ENCODE results near the gene ARHGEF3.

ARHGEF3 gene

DNA sequence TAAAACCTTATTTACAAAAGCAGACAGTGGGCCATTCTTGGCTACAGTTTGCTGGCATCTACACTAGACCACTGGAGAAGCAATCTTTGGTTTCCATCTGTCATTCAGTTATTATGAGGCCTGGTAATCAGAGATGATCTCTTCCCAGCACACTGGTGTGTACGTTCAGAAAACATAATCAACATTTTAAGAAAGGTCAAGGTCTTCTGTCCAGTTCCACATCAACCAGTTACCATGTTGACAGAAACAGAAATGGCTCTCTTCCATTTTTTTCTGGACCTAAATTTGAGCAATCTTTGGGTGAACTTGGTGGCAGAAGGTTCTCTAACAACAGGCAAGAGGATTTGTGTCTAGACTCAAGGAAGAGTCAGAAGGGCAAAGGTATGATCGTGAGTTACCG is 29.8 kb upstream of the ARHGEF3 start:
- no peaks in the 10 kb centered on the region for H3K79me2 ChIP-seq (ENCODE audit: low read length)
- H3K9ac ChIP-seq (ENCODE audit: low read length) = no peak overlapping the region
- no peaks in the 10 kb centered on the region for H3K27me3 ChIP-seq (ENCODE audit: low read depth, low read length)
- H3K27ac ChIP-seq (ENCODE audit: low read length) = no peak overlapping the region
- H3K9me3 ChIP-seq (ENCODE audit: insufficient read depth, low read length) = no peaks in the 10 kb centered on the region
- H4K20me1 ChIP-seq (ENCODE audit: insufficient read depth, low read length) = no peaks in the 10 kb centered on the region
- H3K36me3 ChIP-seq (replicated peaks; ENCODE audit: low read depth, low read length) = no peaks in the 10 kb centered on the region
- no peak overlapping the region for H3K4me3 ChIP-seq (ENCODE audit: low read length)
- H2AFZ ChIP-seq (ENCODE audit: low read depth, low read length) = no peak overlapping the region
- TF ChIP-seq EZH2phosphoT487 (IDR thresholded peaks at IDR 0.05; ENCODE audit: low read depth) = no peak
- TF ChIP-seq, protein P1, sequence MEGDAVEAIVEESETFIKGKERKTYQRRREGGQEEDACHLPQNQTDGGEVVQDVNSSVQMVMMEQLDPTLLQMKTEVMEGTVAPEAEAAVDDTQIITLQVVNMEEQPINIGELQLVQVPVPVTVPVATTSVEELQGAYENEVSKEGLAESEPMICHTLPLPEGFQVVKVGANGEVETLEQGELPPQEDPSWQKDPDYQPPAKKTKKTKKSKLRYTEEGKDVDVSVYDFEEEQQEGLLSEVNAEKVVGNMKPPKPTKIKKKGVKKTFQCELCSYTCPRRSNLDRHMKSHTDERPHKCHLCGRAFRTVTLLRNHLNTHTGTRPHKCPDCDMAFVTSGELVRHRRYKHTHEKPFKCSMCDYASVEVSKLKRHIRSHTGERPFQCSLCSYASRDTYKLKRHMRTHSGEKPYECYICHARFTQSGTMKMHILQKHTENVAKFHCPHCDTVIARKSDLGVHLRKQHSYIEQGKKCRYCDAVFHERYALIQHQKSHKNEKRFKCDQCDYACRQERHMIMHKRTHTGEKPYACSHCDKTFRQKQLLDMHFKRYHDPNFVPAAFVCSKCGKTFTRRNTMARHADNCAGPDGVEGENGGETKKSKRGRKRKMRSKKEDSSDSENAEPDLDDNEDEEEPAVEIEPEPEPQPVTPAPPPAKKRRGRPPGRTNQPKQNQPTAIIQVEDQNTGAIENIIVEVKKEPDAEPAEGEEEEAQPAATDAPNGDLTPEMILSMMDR (IDR thresholded peaks at IDR 0.05; ENCODE audit: low read depth, low read length) = no peak
- H3K4me2 ChIP-seq (ENCODE audit: low read length) = no peak overlapping the region
- no peaks in the 10 kb centered on the region for H3K4me1 ChIP-seq (ENCODE audit: low read length)

DNA sequence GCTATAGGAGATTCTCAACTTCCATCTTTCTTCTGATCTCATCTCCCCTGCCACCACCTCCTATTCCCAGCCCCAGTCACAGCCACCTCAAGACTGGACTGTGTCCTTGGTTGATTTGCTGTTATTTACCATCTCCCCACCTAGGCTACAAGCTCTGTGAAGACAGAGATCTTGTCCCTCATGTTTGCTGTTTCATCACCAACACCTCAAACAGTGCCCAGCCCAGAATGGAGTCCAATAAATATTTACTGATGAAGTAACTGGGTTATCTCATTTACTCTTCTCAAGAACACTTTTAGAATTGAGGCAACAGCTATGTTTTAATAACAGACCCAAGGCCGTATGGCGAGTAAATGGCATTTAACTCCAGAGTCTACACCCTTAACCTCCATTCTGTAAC is 29.1 kb upstream of the ARHGEF3 start:
- no peaks in the 10 kb centered on the region for H3K9me3 ChIP-seq (ENCODE audit: insufficient read depth, low read length)
- no peak overlapping the region for H3K27ac ChIP-seq (ENCODE audit: low read length)
- no peak overlapping the region for H3K4me3 ChIP-seq (ENCODE audit: low read length)
- H2AFZ ChIP-seq (ENCODE audit: low read depth, low read length) = no peak overlapping the region
- TF ChIP-seq, protein P1 (IDR thresholded peaks at IDR 0.05; ENCODE audit: low read depth, low read length) = no peak
- TF ChIP-seq EZH2phosphoT487 (IDR thresholded peaks at IDR 0.05; ENCODE audit: low read depth) = no peak
- no peaks in the 10 kb centered on the region for H3K4me1 ChIP-seq (ENCODE audit: low read length)
- no peaks in the 10 kb centered on the region; the same call in 1 of the 2 replicates for H3K27me3 ChIP-seq (ENCODE audit: low read depth, low read length)
- no peaks in the 10 kb centered on the region for H3K79me2 ChIP-seq (ENCODE audit: low read length)
- no peaks in the 10 kb centered on the region for H4K20me1 ChIP-seq (ENCODE audit: insufficient read depth, low read length)
- no peaks in the 10 kb centered on the region for H3K36me3 ChIP-seq (replicated peaks; ENCODE audit: low read depth, low read length)
- no peak overlapping the region for H3K9ac ChIP-seq (ENCODE audit: low read length)
- H3K4me2 ChIP-seq (ENCODE audit: low read length) = no peak overlapping the region

DNA sequence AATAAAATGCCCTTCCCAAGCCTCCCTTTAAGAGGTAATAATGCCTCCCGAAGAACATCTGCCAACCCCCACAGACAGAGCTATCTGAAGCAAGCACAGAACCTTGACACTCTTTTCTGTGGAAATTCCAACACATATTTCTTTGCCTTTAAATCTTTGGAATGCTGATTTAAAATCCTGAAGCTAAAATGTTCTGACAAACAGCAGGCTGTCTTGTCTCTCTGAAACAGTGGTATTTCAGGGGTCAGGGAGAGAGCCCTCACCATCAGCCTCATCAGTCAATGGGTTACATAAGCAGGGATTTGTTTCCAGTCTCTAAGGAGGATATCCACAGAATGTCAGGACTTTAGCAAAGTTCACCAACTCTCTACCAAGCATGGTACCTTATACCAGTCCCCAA is 27.8 kb upstream of the ARHGEF3 start:
- Histone ChIP-seq H3K4me2 (ENCODE audit: low read length) (no peak overlapping the region), H3K27me3 (ENCODE audit: low read depth, low read length) (peaks cover 9% of the 10 kb centered on the region; the same call in 1 of the 2 replicates), H3K9ac (ENCODE audit: low read length) (no peak overlapping the region), H2AFZ (ENCODE audit: low read depth, low read length) (no peak overlapping the region), H3K4me1 (ENCODE audit: low read length) (peaks cover 1% of the 10 kb centered on the region; the same call in 1 of the 2 replicates), H3K9me3 (ENCODE audit: insufficient read depth, low read length) (no peaks in the 10 kb centered on the region), H3K4me3 (ENCODE audit: low read length) (no peak overlapping the region), H3K27ac (ENCODE audit: low read length) (no peak overlapping the region), H3K36me3 (replicated peaks; ENCODE audit: low read depth, low read length) (no peaks in the 10 kb centered on the region), H4K20me1 (ENCODE audit: insufficient read depth, low read length) (no peaks in the 10 kb centered on the region), H3K79me2 (ENCODE audit: low read length) (no peaks in the 10 kb centered on the region)
- no peak for TF ChIP-seq EZH2phosphoT487 (IDR thresholded peaks at IDR 0.05; ENCODE audit: low read depth)
- TF ChIP-seq, protein P1 (IDR thresholded peaks at IDR 0.05; ENCODE audit: low read depth, low read length) = no peak

DNA sequence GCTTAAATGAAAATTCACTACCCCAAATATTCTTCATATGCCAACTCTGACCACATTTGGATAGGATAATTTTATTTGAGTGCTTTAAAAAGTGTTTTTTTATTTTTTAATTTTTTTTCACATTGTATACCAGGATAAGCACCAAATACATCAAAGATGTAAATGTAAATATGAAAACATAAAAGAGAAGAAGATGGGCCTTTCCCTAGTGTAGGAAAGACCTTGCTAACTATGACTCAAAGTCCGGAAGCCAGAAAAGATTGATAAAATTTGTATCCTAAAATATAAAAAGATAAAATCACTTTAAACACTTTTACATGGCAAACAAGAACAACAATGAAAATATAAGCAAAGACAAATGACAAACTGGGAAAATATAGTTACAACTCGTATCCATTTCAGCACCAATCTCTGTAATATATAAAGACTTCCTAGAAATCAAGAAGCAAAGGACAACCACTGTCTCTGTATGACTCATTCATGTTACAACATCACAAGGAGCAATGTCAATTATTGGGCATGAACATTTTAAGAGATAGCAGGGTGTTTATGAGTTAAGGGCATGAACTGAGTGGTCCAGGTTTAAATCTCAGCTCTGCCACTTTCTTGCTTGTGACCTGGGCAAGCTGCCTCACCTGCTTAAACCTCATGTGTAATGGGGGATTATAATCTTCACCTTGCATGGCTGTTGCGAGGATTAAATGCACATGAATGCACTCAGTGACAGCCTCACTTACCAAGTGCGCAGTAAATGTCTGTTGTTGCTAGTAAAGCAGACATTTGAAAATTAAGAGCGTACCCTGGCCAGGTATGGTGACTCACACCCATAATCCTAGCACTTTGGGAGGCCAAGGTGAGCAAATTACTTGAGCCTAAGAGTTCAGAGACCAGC is 25.3 kb upstream of the ARHGEF3 start:
- H3K27ac ChIP-seq (ENCODE audit: low read length) = no peak overlapping the region
- no peak overlapping the region for H3K4me3 ChIP-seq (ENCODE audit: low read length)

More for the DNA sequence above, 25.3 kb upstream of the ARHGEF3 start:
- no peak overlapping the region for H3K9ac ChIP-seq (ENCODE audit: low read length)
- TF ChIP-seq, protein P1 (IDR thresholded peaks at IDR 0.05; ENCODE audit: low read depth, low read length) = no peak
- no peak for TF ChIP-seq EZH2phosphoT487 (IDR thresholded peaks at IDR 0.05; ENCODE audit: low read depth)
- no peaks in the 10 kb centered on the region for H3K9me3 ChIP-seq (ENCODE audit: insufficient read depth, low read length)
- H3K79me2 ChIP-seq (ENCODE audit: low read length) = no peaks in the 10 kb centered on the region
- peaks cover 4% of the 10 kb centered on the region; the same call in 1 of the 2 replicates for H3K4me1 ChIP-seq (ENCODE audit: low read length)
- no peak overlapping the region for H2AFZ ChIP-seq (ENCODE audit: low read depth, low read length)
- H3K4me2 ChIP-seq (ENCODE audit: low read length) = no peak overlapping the region
- H3K36me3 ChIP-seq (replicated peaks; ENCODE audit: low read depth, low read length) = no peaks in the 10 kb centered on the region
- peaks cover 10% of the 10 kb centered on the region; the same call in 1 of the 2 replicates for H3K27me3 ChIP-seq (ENCODE audit: low read depth, low read length)
- no peaks in the 10 kb centered on the region for H4K20me1 ChIP-seq (ENCODE audit: insufficient read depth, low read length)

All from OCI-LY3 (cell line).